Measurements from ENCODE around the gene FAXDC2. TPM values are rescaled to one million over a fixed set of nuclear protein-coding genes. Genes with fewer than 3 reads are reported as not detected.
A peak's percentile ranks its signal among the peaks of the same experiment; 100 is the strongest.

Gene FAXDC2
- total RNA-seq, 1 donor from 2014 or later: 3.6 TPM

- FAIRE-seq: peak; percentile 32
- Mint-ChIP-seq H3K4me3 (ENCODE audit: unreplicated experiment) (no peak overlapping the region), H3K9me3 (ENCODE audit: unreplicated experiment) (no peaks in the 10 kb centered on the region), H3K27me3 (ENCODE audit: low read depth, unreplicated experiment) (no peaks in the 10 kb centered on the region), H3K36me3 (ENCODE audit: low read depth, unreplicated experiment) (peaks cover 2% of the 10 kb centered on the region), H3K4me1 (ENCODE audit: low read depth, unreplicated experiment) (peaks cover 57% of the 10 kb centered on the region), H3K27ac (ENCODE audit: unreplicated experiment) (peak overlapping the region; percentile 77)
- DNase-seq (ENCODE audit: low read depth): peak; percentile 94
- H3K4me2 ChIP-seq (ENCODE audit: low read length): peak overlapping the region; percentile 82
- H3K36me3 ChIP-seq (ENCODE audit: insufficient read depth, low read length): no peaks in the 10 kb centered on the region
- peak overlapping the region; percentile 67 for H3K9ac ChIP-seq (ENCODE audit: low read length)
- no peaks in the 10 kb centered on the region for H3K9me3 ChIP-seq (ENCODE audit: insufficient read depth, low read depth, low read length)
- H2AFZ ChIP-seq (ENCODE audit: low read depth, low read length): no peak overlapping the region
- TF ChIP-seq, protein P1, sequence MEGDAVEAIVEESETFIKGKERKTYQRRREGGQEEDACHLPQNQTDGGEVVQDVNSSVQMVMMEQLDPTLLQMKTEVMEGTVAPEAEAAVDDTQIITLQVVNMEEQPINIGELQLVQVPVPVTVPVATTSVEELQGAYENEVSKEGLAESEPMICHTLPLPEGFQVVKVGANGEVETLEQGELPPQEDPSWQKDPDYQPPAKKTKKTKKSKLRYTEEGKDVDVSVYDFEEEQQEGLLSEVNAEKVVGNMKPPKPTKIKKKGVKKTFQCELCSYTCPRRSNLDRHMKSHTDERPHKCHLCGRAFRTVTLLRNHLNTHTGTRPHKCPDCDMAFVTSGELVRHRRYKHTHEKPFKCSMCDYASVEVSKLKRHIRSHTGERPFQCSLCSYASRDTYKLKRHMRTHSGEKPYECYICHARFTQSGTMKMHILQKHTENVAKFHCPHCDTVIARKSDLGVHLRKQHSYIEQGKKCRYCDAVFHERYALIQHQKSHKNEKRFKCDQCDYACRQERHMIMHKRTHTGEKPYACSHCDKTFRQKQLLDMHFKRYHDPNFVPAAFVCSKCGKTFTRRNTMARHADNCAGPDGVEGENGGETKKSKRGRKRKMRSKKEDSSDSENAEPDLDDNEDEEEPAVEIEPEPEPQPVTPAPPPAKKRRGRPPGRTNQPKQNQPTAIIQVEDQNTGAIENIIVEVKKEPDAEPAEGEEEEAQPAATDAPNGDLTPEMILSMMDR (IDR thresholded peaks at IDR 0.05; ENCODE audit: insufficient read depth, low read depth, low read length): no peak
- TF ChIP-seq EZH2 (IDR thresholded peaks at IDR 0.05; ENCODE audit: insufficient read depth, low read length): no peak
- H3K4me3 ChIP-seq (ENCODE audit: insufficient read depth, low read depth, low read length): no peak overlapping the region
- H3K79me2 ChIP-seq (ENCODE audit: insufficient read depth, low read length): peaks cover 98% of the 10 kb centered on the region
- peaks cover 96% of the 10 kb centered on the region for H4K20me1 ChIP-seq (ENCODE audit: insufficient read depth, low read length)
- peak overlapping the region; percentile 86 for H3K27ac ChIP-seq (ENCODE audit: low read depth, low read length)
- peaks cover 24% of the 10 kb centered on the region for H3K4me1 ChIP-seq (ENCODE audit: insufficient read depth, low read length)
- H3K27me3 ChIP-seq (ENCODE audit: insufficient read depth, low read length): no peaks in the 10 kb centered on the region
Measured at GRCh38 chr5:154771383-154771901, 79.0 kb downstream of the FAXDC2 start.

DNA sequence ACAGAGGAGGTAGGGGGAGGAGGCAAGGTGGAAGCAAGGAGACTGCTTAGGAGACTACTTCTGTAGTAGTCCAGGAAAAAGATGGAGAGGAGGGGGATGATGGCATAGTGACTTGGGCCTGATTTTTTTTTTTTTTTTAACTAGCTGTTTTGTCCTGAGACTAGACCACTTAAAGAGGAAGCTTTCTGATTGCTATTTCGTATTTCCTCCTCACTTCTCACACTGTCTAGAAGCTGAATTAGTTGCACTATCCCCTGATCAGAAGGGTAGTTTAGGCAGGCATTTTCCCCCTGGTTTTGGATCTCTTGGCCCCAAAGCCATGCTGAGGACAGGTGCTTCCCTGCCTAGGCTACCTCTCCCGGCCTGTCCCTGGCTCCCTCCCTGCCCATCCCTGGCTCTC, 80.3 kb downstream of the FAXDC2 start:
- Mint-ChIP-seq H3K9me3 (ENCODE audit: unreplicated experiment) (no peaks in the 10 kb centered on the region), H3K4me1 (ENCODE audit: low read depth, unreplicated experiment) (peaks cover 59% of the 10 kb centered on the region), H3K27ac (ENCODE audit: unreplicated experiment) (peak overlapping the region; percentile 88), H3K4me3 (ENCODE audit: unreplicated experiment) (peak overlapping the region; percentile 24), H3K27me3 (ENCODE audit: low read depth, unreplicated experiment) (no peaks in the 10 kb centered on the region), H3K36me3 (ENCODE audit: low read depth, unreplicated experiment) (peaks cover 2% of the 10 kb centered on the region)
- Histone ChIP-seq H3K36me3 (ENCODE audit: insufficient read depth, low read length) (no peaks in the 10 kb centered on the region), H3K79me2 (ENCODE audit: insufficient read depth, low read length) (peaks cover 98% of the 10 kb centered on the region), H3K27ac (ENCODE audit: low read depth, low read length) (no peak overlapping the region), H3K4me2 (ENCODE audit: low read length) (no peak overlapping the region), H3K4me1 (ENCODE audit: insufficient read depth, low read length) (peaks cover 24% of the 10 kb centered on the region), H2AFZ (ENCODE audit: low read depth, low read length) (no peak overlapping the region), H3K9ac (ENCODE audit: low read length) (no peak overlapping the region), H3K9me3 (ENCODE audit: insufficient read depth, low read depth, low read length) (no peaks in the 10 kb centered on the region), H3K27me3 (ENCODE audit: insufficient read depth, low read length) (no peaks in the 10 kb centered on the region), H4K20me1 (ENCODE audit: insufficient read depth, low read length) (peaks cover 96% of the 10 kb centered on the region), H3K4me3 (ENCODE audit: insufficient read depth, low read depth, low read length) (no peak overlapping the region)
- TF ChIP-seq, protein P1 (IDR thresholded peaks at IDR 0.05; ENCODE audit: insufficient read depth, low read depth, low read length): no peak
- TF ChIP-seq EZH2 (IDR thresholded peaks at IDR 0.05; ENCODE audit: insufficient read depth, low read length): no peak
- no peak for DNase-seq (ENCODE audit: low read depth)
- FAIRE-seq: no peak

Small RNA genes lying within 50 kb of the gene (microRNA-seq; reads per million reads assigned to microRNA genes)
- not detected for gene MIR378H

Other genes starting within 250 kb of the FAXDC2 start
- 234 and 243 TPM in 2 replicates for gene LARP1, start 95.2 kb downstream of the FAXDC2 start, total RNA-seq
- 40.1 and 45.6 TPM in 2 replicates for gene CNOT8, start 8.0 kb upstream of the FAXDC2 start, total RNA-seq
- gene GEMIN5, start 87.6 kb upstream of the FAXDC2 start, total RNA-seq: 13.8 and 14.8 TPM in 2 replicates
- 41.7 and 49.1 TPM in 2 replicates for gene MRPL22, start 90.5 kb upstream of the FAXDC2 start, total RNA-seq
- gene KIF4B, start 163.2 kb upstream of the FAXDC2 start, total RNA-seq: not detected in 2 replicates